H1 (cell line): ENCODE results near the gene SNX30. TPM values are rescaled to one million over a fixed set of nuclear protein-coding genes. Genes with fewer than 3 reads are reported as not detected.

ENCODE experiments used
- CHD1 ChIP-seq: IDR thresholded peaks from 2 replicates; pipeline ENCODE4 v1.6.1; 2012; ENCODE audit warnings: low read depth, low read length, improper control_type of control experiment
- CREB1 ChIP-seq: IDR thresholded peaks from 2 replicates; pipeline ENCODE4 v1.6.1; 2012; ENCODE audit warnings: inconsistent platforms
- CTBP2 ChIP-seq: IDR thresholded peaks from 2 replicates; pipeline ENCODE4 v1.7.0; 2011; ENCODE audit warnings: borderline replicate concordance, mild to moderate bottlenecking, moderate library complexity, mixed read lengths, low read length; ENCODE audit not compliant: insufficient read depth, insufficient read length
- FOSL1 ChIP-seq: IDR thresholded peaks from 2 replicates; pipeline ENCODE4 v1.6.1; 2011; ENCODE audit warnings: mild to moderate bottlenecking, low read depth, low read length, moderate library complexity; ENCODE audit not compliant: insufficient read depth
- PHF8 ChIP-seq: fragments of 200-600 bp; sonication (generic); conservative IDR thresholded peaks from 2 replicates; pipeline ENCODE4 v1.7.1; 2012; ENCODE audit warnings: low read depth, mild to moderate bottlenecking, inconsistent platforms, low read length, moderate library complexity
- POLR2AphosphoS5 ChIP-seq: IDR thresholded peaks from 2 replicates; pipeline ENCODE4 v1.6.1; 2011; ENCODE audit warnings: low read depth, low read length
- SAP30 ChIP-seq: fragments of 300-600 bp; sonication (generic); IDR thresholded peaks from 2 replicates; pipeline ENCODE4 v1.7.1; 2012; ENCODE audit warnings: low read length, moderate library complexity, mild to moderate bottlenecking, inconsistent platforms; ENCODE audit not compliant: insufficient read depth, insufficient replicate concordance
- SIN3A ChIP-seq, 2 experiments: IDR thresholded peaks in 1 of 2; conservative IDR thresholded peaks in 1 of 2; 2 replicates each; pipeline ENCODE4 v1.6.1; 2011 to 2012; ENCODE audit warnings: low read length in 2 of 2, improper control_type of control experiment in 1 of 2, low read depth in 1 of 2, mild to moderate bottlenecking in 1 of 2
- SP1 ChIP-seq: IDR thresholded peaks from 2 replicates; pipeline ENCODE4 v1.6.1; 2011; ENCODE audit warnings: low read depth, low read length
- polyA plus RNA-seq, 7 experiments: library from polyadenylated mRNA; depleted of rRNA in 3 of 7; stranded (reverse) in 5 of 7; unstranded in 2 of 7; fragments of >200 nt in 5 of 7; fragments of 200-250 nt in 2 of 7; gene quantifications; 1 replicate in 5 of 7; 2 replicates in 1 of 7; 4 replicates in 1 of 7; pipeline versions ENCODE4 v1.2.1 to v1.2.3, GENCODE V29; 2011 to 2013; ENCODE audit warnings: missing spikeins in 2 of 7, mixed read lengths in 2 of 7
- total RNA-seq: library from RNA; stranded (reverse); fragmentation: NEBNext Ultra II Directional; extraction: Animal tissue kit (Norgen Biotek cat#: 25700); gene quantifications from 2 replicates; pipeline ENCODE4 v1.2.1, GENCODE V29; 2021
- TF ChIP-seq, protein P1 (sequence below): fragments of 300-600 bp; sonication (generic); IDR thresholded peaks from 2 replicates; pipeline ENCODE4 v1.7.1; 2012; ENCODE audit warnings: low read length, moderate library complexity, mild to moderate bottlenecking, inconsistent platforms; ENCODE audit not compliant: insufficient replicate concordance
- TF ChIP-seq, protein P2 (sequence below): IDR thresholded peaks from 2 replicates; pipeline ENCODE4 v1.6.1; 2011; ENCODE audit warnings: low read length, improper control_type of control experiment

The SNX30 gene
- total and polyA plus RNA-seq, 2 of the 8 experiments (the other 6 are each of a cell fraction or from before 2014, with no cell fraction given): 4.0 to 12.2 TPM

DNA sequence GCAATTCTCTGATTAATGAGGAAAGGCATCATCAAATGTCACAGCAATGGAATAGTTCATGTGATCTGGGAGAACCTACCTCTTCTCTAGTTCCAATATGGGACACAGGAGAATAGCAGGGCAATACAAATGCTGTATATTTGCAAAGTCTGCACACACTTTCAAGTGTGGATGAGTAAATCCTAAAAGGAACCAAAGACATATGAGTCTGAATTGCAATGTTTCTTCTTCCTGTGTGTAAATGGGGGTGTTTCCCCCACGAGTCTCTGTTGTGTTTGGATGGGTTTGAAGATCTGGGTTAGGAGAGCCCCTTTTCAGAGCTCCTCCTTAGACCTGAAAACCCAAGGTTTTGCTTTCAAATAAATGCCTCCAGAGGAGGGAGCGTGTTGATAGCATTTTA lies 113.2 kb downstream of the SNX30 start (continued):
- TF ChIP-seq, protein P1, sequence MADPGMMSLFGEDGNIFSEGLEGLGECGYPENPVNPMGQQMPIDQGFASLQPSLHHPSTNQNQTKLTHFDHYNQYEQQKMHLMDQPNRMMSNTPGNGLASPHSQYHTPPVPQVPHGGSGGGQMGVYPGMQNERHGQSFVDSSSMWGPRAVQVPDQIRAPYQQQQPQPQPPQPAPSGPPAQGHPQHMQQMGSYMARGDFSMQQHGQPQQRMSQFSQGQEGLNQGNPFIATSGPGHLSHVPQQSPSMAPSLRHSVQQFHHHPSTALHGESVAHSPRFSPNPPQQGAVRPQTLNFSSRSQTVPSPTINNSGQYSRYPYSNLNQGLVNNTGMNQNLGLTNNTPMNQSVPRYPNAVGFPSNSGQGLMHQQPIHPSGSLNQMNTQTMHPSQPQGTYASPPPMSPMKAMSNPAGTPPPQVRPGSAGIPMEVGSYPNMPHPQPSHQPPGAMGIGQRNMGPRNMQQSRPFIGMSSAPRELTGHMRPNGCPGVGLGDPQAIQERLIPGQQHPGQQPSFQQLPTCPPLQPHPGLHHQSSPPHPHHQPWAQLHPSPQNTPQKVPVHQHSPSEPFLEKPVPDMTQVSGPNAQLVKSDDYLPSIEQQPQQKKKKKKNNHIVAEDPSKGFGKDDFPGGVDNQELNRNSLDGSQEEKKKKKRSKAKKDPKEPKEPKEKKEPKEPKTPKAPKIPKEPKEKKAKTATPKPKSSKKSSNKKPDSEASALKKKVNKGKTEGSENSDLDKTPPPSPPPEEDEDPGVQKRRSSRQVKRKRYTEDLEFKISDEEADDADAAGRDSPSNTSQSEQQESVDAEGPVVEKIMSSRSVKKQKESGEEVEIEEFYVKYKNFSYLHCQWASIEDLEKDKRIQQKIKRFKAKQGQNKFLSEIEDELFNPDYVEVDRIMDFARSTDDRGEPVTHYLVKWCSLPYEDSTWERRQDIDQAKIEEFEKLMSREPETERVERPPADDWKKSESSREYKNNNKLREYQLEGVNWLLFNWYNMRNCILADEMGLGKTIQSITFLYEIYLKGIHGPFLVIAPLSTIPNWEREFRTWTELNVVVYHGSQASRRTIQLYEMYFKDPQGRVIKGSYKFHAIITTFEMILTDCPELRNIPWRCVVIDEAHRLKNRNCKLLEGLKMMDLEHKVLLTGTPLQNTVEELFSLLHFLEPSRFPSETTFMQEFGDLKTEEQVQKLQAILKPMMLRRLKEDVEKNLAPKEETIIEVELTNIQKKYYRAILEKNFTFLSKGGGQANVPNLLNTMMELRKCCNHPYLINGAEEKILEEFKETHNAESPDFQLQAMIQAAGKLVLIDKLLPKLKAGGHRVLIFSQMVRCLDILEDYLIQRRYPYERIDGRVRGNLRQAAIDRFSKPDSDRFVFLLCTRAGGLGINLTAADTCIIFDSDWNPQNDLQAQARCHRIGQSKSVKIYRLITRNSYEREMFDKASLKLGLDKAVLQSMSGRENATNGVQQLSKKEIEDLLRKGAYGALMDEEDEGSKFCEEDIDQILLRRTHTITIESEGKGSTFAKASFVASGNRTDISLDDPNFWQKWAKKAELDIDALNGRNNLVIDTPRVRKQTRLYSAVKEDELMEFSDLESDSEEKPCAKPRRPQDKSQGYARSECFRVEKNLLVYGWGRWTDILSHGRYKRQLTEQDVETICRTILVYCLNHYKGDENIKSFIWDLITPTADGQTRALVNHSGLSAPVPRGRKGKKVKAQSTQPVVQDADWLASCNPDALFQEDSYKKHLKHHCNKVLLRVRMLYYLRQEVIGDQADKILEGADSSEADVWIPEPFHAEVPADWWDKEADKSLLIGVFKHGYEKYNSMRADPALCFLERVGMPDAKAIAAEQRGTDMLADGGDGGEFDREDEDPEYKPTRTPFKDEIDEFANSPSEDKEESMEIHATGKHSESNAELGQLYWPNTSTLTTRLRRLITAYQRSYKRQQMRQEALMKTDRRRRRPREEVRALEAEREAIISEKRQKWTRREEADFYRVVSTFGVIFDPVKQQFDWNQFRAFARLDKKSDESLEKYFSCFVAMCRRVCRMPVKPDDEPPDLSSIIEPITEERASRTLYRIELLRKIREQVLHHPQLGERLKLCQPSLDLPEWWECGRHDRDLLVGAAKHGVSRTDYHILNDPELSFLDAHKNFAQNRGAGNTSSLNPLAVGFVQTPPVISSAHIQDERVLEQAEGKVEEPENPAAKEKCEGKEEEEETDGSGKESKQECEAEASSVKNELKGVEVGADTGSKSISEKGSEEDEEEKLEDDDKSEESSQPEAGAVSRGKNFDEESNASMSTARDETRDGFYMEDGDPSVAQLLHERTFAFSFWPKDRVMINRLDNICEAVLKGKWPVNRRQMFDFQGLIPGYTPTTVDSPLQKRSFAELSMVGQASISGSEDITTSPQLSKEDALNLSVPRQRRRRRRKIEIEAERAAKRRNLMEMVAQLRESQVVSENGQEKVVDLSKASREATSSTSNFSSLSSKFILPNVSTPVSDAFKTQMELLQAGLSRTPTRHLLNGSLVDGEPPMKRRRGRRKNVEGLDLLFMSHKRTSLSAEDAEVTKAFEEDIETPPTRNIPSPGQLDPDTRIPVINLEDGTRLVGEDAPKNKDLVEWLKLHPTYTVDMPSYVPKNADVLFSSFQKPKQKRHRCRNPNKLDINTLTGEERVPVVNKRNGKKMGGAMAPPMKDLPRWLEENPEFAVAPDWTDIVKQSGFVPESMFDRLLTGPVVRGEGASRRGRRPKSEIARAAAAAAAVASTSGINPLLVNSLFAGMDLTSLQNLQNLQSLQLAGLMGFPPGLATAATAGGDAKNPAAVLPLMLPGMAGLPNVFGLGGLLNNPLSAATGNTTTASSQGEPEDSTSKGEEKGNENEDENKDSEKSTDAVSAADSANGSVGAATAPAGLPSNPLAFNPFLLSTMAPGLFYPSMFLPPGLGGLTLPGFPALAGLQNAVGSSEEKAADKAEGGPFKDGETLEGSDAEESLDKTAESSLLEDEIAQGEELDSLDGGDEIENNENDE: no peak
- TF ChIP-seq, protein P2, sequence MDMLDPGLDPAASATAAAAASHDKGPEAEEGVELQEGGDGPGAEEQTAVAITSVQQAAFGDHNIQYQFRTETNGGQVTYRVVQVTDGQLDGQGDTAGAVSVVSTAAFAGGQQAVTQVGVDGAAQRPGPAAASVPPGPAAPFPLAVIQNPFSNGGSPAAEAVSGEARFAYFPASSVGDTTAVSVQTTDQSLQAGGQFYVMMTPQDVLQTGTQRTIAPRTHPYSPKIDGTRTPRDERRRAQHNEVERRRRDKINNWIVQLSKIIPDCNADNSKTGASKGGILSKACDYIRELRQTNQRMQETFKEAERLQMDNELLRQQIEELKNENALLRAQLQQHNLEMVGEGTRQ: no peak
- TF ChIP-seq CTBP2 (no peak), SP1 (no peak), CREB1 (no peak), PHF8 (no peak), FOSL1 (no peak), CHD1 (no peak), SAP30 (no peak), SIN3A (conservative IDR thresholded peaks at IDR 0.05 in 1 of 2, IDR thresholded peaks at IDR 0.05 in 1 of 2; ENCODE audit: low read depth in 1 of 2, low read length in 2 of 2) (no peak), POLR2AphosphoS5 (no peak)
